Skin epidermis (tissue), 12 donors: Measurements from ENCODE around the gene LACTB.

Experiments used
- H3K27ac ChIP-seq, 21 experiments: fragments of 200-600 bp; sonication (generic) in 11 of 21; one replicate each; pipeline ENCODE4 v1.5.0; 2020; ENCODE audit warnings: mild to moderate bottlenecking in 3 of 21, inconsistent platforms in 2 of 21, moderate library complexity in 2 of 21
- H3K4me3 ChIP-seq, 7 experiments: fragments of 200-600 bp; sonication (generic) in 2 of 7; one replicate each; pipeline ENCODE4 v1.5.0; 2020; ENCODE audit warnings: inconsistent platforms in 2 of 7, mild to moderate bottlenecking in 2 of 7, moderate library complexity in 1 of 7

LACTB gene

DNA sequence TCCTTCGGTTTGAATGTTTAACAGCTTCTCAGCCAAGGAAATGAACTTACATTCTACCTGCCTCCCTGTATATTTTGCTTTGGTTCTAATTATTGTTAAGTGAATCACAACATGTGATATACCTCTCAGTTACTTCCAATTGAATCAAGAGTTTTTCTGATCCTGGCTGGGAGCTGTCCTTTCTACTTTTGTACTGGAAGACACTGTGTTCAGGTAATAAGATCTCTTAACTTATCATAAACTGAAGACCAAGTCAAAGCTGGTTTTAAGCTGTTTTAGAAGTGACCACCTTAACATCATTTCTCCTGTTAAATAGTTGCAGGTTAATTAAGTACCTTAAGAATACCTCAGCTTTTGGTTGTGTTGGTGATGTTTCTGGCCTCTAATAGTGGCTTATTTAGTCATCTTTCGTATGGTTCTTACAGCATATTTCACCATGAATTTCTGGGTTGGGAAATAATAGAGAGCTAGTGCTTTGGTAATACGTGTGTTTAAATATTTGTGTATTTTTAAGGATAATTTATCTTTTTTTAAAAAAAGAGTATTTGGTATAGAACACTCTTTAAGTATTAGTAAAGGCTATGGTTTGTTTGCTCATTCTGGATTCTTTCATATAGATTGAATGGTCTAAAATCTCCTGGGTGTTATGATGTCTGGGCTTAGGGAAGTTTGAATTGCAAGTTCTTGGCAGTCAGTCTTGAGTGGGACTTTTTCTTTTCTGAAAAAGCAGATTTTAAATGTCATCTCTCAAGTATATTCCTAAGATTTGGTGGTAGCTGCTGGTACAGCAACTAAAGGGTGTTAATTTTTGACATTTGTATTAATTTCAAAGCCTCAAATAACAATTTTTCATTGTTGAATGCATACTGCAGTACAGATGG lies 69.3 kb downstream of the LACTB start:
- Histone ChIP-seq H3K27ac (peak overlapping the region in 14 of 21 experiments; percentile 26 to 96 (median 90)), H3K4me3 (peak overlapping the region; percentile 65 to 93 (median 87))
